ENCODE measurements around the gene HDAC8. TPM values are rescaled to one million over a fixed set of nuclear protein-coding genes. Genes with fewer than 3 reads are reported as not detected.

Gene HDAC8
- total RNA-seq, 1 donor from 2014 or later = 30.1 TPM

DNA sequence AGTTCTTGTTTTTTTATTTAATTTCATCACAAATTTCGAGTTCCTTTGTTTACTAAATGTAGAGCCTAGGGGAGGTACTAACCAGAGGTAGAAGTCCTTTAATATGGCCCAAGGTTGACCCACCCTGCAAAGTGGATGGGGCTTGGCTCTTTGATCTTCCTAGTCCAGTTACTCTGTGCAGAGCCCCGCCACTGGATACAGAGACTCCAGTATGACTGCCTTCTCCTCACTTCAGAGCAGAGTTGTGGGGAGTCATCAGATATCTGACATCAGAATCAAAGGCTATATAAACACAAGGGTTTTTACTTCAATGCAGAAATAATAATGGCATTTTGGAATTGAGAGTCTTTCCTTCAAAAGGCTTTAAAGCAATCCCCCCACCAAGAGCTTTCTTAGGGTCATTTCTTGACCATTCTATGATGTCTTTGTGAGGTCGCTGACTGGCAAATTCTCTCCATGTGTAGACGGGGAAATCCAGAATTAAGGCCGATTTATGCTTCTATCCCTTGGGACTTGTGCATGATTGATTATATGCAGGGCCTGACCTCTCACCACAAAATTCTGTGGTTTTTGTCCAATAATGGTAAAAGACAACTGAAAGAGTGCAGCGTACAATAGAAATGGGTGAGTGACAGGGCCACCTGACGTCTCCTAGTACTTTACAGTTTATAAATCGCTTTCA lies 178.7 kb downstream of the HDAC8 start:
- H3K4me3 Mint-ChIP-seq (ENCODE audit: unreplicated experiment) = no peak overlapping the region
- H3K4me1 Mint-ChIP-seq (ENCODE audit: unreplicated experiment) = peaks cover 13% of the 10 kb centered on the region
- H3K27ac Mint-ChIP-seq (ENCODE audit: unreplicated experiment) = no peak overlapping the region
- H3K9me3 Mint-ChIP-seq (ENCODE audit: unreplicated experiment) = peaks cover 3% of the 10 kb centered on the region
- no peaks in the 10 kb centered on the region for H3K27me3 Mint-ChIP-seq (ENCODE audit: unreplicated experiment)
- no peak for DNase-seq (ENCODE audit: extremely low spot score, unreplicated experiment)
- H3K36me3 Mint-ChIP-seq (ENCODE audit: unreplicated experiment) = peaks cover 2% of the 10 kb centered on the region
- TF ChIP-seq, protein P1, sequence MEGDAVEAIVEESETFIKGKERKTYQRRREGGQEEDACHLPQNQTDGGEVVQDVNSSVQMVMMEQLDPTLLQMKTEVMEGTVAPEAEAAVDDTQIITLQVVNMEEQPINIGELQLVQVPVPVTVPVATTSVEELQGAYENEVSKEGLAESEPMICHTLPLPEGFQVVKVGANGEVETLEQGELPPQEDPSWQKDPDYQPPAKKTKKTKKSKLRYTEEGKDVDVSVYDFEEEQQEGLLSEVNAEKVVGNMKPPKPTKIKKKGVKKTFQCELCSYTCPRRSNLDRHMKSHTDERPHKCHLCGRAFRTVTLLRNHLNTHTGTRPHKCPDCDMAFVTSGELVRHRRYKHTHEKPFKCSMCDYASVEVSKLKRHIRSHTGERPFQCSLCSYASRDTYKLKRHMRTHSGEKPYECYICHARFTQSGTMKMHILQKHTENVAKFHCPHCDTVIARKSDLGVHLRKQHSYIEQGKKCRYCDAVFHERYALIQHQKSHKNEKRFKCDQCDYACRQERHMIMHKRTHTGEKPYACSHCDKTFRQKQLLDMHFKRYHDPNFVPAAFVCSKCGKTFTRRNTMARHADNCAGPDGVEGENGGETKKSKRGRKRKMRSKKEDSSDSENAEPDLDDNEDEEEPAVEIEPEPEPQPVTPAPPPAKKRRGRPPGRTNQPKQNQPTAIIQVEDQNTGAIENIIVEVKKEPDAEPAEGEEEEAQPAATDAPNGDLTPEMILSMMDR (IDR thresholded peaks at IDR 0.05) = no peak

DNA sequence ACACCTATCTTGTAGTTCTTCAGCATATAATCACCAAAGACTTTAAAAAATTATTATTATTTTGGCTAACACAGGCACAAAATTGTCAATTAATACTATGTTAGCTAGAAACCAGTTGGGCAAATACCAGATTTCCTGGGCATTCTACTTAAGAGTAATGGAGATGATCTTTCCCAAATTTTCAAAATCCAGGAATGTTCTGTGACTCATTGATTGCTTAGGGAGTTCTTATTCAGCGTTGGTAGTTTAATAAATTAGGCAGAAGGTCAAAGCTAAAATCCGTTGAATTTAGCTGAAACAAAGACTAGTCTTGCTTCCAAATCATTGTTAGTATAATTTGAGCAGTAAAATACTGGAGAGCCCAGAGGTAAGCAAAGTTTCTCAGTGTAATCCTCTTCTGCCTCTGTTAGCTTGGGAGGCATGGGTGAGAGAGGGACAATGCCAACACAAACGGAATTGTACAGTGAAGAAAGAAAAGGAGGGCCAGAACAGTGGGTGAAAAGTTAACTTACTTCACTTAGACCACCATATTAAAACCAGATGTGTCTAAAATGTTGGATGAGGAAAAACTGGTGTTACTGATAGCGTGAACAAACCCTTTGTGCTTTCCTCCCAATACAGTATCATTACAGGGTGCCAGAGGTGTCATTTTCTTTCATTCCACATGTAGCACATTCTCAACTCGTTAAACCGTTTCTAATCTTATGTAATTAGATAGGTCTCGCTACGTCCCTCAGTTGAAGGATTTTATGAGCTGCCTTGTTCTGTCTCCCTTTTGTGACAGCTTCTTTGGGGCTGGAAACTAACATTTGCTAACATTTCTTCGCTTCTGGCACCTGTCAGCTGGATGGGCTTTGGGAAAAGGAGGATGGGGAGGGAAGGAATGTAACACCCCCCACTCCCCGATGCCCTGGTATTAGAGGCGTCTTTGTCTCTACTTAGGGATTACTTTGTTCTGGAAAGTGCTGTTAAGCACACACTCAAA lies 179.5 kb downstream of the HDAC8 start:
- peaks cover 3% of the 10 kb centered on the region for H3K9me3 Mint-ChIP-seq (ENCODE audit: unreplicated experiment)
- TF ChIP-seq, protein P1 (IDR thresholded peaks at IDR 0.05) = no peak
- H3K4me3 Mint-ChIP-seq (ENCODE audit: unreplicated experiment) = no peak overlapping the region
- peaks cover 2% of the 10 kb centered on the region for H3K36me3 Mint-ChIP-seq (ENCODE audit: unreplicated experiment)
- no peak overlapping the region for H3K27ac Mint-ChIP-seq (ENCODE audit: unreplicated experiment)
- peaks cover 13% of the 10 kb centered on the region for H3K4me1 Mint-ChIP-seq (ENCODE audit: unreplicated experiment)
- H3K27me3 Mint-ChIP-seq (ENCODE audit: unreplicated experiment) = no peaks in the 10 kb centered on the region
- no peak for DNase-seq (ENCODE audit: extremely low spot score, unreplicated experiment)

GRCh38 chrX:72392042-72392441 lies 180.6 kb downstream of the HDAC8 start:
- DNase-seq (ENCODE audit: extremely low spot score, unreplicated experiment) = no peak
- Mint-ChIP-seq H3K36me3 (ENCODE audit: unreplicated experiment) (peaks cover 2% of the 10 kb centered on the region), H3K27me3 (ENCODE audit: unreplicated experiment) (no peaks in the 10 kb centered on the region), H3K4me3 (ENCODE audit: unreplicated experiment) (no peak overlapping the region), H3K9me3 (ENCODE audit: unreplicated experiment) (no peaks in the 10 kb centered on the region), H3K4me1 (ENCODE audit: unreplicated experiment) (peaks cover 13% of the 10 kb centered on the region), H3K27ac (ENCODE audit: unreplicated experiment) (no peak overlapping the region)
- TF ChIP-seq, protein P1 (IDR thresholded peaks at IDR 0.05) = no peak

- H3K36me3 Mint-ChIP-seq (ENCODE audit: unreplicated experiment) = no peaks in the 10 kb centered on the region
- H3K27me3 Mint-ChIP-seq (ENCODE audit: unreplicated experiment) = no peaks in the 10 kb centered on the region
- H3K4me3 Mint-ChIP-seq (ENCODE audit: unreplicated experiment) = no peak overlapping the region
- H3K27ac Mint-ChIP-seq (ENCODE audit: unreplicated experiment) = no peak overlapping the region
- H3K9me3 Mint-ChIP-seq (ENCODE audit: unreplicated experiment) = no peaks in the 10 kb centered on the region
- TF ChIP-seq, protein P1 (IDR thresholded peaks at IDR 0.05) = no peak
- no peaks in the 10 kb centered on the region for H3K4me1 Mint-ChIP-seq (ENCODE audit: unreplicated experiment)
- no peak for DNase-seq (ENCODE audit: extremely low spot score, unreplicated experiment)
Observed at GRCh38 chrX:72387247-72387646, 185.4 kb downstream of the HDAC8 start.

GRCh38 chrX:72382202-72382595 lies 190.4 kb downstream of the HDAC8 start:
- no peaks in the 10 kb centered on the region for H3K27me3 Mint-ChIP-seq (ENCODE audit: unreplicated experiment)
- no peaks in the 10 kb centered on the region for H3K4me1 Mint-ChIP-seq (ENCODE audit: unreplicated experiment)
- no peak overlapping the region for H3K27ac Mint-ChIP-seq (ENCODE audit: unreplicated experiment)
- DNase-seq (ENCODE audit: extremely low spot score, unreplicated experiment) = no peak
- TF ChIP-seq, protein P1 (IDR thresholded peaks at IDR 0.05) = no peak
- no peak overlapping the region for H3K4me3 Mint-ChIP-seq (ENCODE audit: unreplicated experiment)
- H3K9me3 Mint-ChIP-seq (ENCODE audit: unreplicated experiment) = no peaks in the 10 kb centered on the region
- H3K36me3 Mint-ChIP-seq (ENCODE audit: unreplicated experiment) = no peaks in the 10 kb centered on the region

All from osteocyte (in vitro differentiated cells).